ENCODE data around the gene GNG8. TPM values are rescaled to one million over a fixed set of nuclear protein-coding genes. Genes with fewer than 3 reads are reported as not detected.

GNG8 gene
- total RNA-seq, 1 experiment from 2014 or later = not detected

DNA sequence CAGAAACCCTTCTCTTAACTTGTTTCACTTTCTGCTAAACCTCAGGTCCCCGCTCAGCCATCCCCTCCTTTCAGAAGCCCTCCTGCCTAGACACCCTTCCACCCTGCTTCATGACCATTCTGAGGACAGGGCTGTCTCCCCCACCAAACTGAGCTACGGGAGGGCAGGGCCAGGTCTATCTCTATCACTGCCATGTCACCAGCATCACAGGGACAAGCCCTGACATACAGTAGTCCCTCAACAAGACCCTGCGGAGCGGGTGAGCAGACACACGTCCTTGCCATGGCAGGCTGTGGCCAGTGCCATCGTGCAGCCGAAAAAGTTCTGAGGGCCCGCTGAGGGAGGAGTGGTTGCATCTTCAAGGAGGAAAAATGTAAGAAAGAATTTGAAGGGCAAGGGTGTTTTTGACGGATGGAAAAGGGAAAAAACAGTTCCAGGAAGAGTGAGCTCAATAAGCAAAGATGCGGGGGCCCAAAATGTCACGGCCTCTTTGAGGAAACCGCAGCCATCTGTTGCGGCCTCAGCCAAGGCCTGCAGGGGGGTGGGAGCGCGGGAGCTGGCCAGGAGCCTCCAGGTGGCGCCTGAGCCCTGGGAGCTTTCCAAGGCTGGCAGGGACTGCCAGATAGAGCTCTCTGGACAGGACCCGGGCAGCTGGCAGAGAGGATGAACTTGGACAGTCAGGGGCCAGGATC is 19.2 kb downstream of the GNG8 start:
- Histone ChIP-seq H3K4me1 (peaks cover 28% of the 10 kb centered on the region), H3K9me3 (replicated peaks) (no peaks in the 10 kb centered on the region), H3K27me3 (peaks cover 3% of the 10 kb centered on the region; the same call in 1 of the 2 replicates), H3K36me3 (no peaks in the 10 kb centered on the region), H3K27ac (no peak overlapping the region), H3K4me3 (no peak overlapping the region)
- peak; percentile 82 to 85 for DNase-seq

DNA sequence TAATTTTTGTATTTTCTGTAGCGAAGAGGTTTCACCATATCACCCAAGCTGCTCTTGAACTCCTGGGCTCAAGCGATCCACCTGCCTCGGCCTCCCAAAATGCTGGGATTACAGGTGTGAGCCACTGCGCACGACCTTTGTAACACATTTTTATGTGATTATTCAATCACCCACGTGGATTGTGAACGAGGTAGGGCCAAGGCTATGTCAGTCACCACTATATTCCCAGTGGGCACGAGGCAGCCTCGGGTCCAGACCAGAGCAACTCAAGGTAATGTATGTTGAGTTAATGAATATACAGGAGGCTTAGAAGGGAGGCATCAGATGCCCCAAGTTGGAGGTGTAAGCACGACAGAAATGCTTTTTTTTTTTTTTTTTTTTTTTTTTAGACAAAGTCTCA is 20.0 kb downstream of the GNG8 start:
- no peaks in the 10 kb centered on the region for H3K36me3 ChIP-seq
- no peaks in the 10 kb centered on the region for H3K27me3 ChIP-seq
- no peak for DNase-seq

DNA sequence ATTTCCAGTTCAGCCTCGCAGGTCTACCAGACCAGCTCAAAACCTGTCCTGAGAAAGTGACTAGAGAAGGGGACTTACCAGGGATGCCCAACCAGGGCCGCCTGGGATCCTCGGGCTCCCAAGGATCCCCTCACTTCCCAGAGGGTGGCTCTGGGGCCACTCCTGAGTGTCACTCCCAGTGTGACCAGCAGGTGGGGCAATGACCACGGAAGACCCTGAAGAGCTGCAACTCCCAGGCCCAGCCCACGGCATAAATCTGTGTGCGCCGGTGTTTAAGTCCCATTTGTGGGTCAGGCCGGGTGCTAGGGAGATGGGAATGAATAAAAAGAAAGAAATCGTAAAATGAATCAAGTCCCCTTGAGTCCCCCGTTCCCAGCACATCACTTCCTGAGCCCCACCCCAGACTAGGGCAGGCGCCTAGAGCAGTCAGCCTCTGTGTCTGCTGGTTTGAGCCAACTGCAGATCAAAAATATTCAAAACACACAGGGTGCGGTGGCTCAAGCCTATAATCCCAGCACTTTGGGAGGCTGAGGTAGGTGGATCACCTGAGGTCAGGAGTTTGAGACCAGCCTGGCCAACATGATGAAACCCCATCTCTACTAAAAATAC is 21.8 kb downstream of the GNG8 start:
- H3K27me3 ChIP-seq = no peaks in the 10 kb centered on the region
- H3K9me3 ChIP-seq (replicated peaks) = no peaks in the 10 kb centered on the region
- peaks cover 15% of the 10 kb centered on the region for H3K4me1 ChIP-seq
- H3K4me3 ChIP-seq = no peak overlapping the region
- H3K36me3 ChIP-seq = no peaks in the 10 kb centered on the region
- no peak overlapping the region for H3K27ac ChIP-seq
- DNase-seq = peak; percentile 77 to 89

More for the DNA sequence above, 20.0 kb downstream of the GNG8 start:
- Histone ChIP-seq H3K9me3 (replicated peaks) (no peaks in the 10 kb centered on the region), H3K27ac (no peak overlapping the region), H3K4me1 (peaks cover 28% of the 10 kb centered on the region), H3K4me3 (no peak overlapping the region)

DNA sequence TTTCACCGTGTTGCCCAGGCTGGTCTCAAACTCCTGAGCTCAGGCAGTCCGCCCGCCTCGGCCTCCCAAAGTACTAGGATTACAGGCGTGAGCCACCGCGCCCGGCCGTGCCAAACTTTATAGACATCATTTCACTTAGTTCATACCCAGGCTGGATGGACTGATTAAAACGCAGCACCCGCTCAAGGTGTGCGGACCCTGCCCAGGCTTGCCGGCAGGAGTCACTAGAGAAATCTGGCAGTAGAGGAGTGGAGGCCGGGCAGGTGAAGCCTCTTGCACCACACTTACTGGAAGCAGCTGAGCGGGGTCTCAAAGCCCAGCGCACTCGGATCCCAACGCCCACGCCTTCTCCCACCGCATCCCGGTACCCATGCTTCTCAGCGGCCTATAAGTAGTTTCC is 22.5 kb downstream of the GNG8 start:
- no peaks in the 10 kb centered on the region for H3K27me3 ChIP-seq
- H3K4me3 ChIP-seq = no peak overlapping the region
- H3K4me1 ChIP-seq = peaks cover 9% of the 10 kb centered on the region
- H3K27ac ChIP-seq = no peak overlapping the region
- H3K9me3 ChIP-seq (replicated peaks) = no peaks in the 10 kb centered on the region
- H3K36me3 ChIP-seq = peaks cover 4% of the 10 kb centered on the region; the same call in 1 of the 2 replicates
- DNase-seq = no peak

DNA sequence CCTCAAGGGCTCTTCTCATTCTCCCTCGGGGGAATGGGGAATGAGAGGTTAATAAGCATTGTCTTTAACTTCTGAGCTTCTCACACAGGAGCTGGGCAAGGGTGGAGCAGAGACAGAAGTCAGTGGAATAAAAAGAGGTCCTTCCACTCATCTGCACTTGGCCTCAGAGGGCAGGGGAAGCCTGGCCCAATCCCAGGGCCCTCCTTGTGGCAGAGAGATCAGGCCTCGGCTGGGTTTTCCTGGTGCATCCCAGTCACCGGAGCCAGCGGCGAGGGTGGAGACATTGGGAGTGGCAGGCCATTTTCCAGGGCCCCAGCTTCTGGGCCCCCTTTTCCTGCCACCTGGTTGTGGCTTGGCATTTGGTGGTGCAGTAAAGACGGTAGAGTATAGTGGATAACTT is 24.2 kb downstream of the GNG8 start:
- H3K4me3 ChIP-seq = no peak overlapping the region
- peaks cover 5% of the 10 kb centered on the region for H3K4me1 ChIP-seq
- no peak overlapping the region for H3K27ac ChIP-seq
- peaks cover 18% of the 10 kb centered on the region for H3K36me3 ChIP-seq
- no peaks in the 10 kb centered on the region for H3K27me3 ChIP-seq
- no peak for DNase-seq
- H3K9me3 ChIP-seq (replicated peaks) = no peaks in the 10 kb centered on the region

DNA sequence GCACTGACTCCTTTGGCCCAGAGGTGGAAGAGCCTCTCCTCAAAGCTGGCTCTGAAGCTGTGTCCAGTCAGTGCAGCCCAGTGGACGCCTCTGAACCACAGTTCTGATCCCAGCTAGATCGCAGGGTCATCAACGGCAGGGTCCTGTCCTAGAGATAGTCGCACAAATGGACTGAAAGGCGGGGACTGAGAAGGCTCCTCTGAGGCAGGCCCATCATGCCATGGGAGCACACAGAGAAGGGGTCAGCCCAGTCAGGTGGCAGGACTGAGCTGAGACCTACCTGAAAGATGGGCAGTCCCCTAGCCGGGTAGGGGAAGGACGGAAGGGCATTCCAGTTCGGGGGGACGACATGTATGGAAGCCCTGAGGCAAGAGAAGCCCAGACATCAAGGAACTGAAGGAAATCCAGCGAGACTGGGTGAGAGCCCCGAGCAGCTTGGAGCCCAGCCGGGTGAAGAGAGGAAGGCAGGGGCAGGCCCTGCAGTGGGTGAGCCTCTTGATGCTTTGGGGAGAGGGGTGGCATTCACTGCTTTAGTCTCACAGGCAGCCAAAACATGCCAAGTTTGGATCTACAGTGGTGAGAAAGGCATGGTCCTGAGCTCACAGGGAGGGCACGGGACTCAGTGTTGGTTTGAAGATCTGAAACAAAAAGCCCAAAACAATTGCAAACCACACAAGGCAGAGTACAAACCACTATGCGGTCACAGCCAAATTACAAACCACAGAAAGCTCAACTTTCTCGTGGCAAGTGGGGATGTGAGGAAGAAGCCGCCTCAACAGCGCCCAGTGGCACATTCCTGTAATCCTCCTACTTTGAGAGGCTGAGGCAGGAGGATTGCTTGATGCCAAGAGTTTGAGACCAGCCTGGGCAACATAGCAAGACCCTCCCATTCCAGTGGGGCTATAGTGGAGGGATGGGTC is 24.9 kb downstream of the GNG8 start:
- DNase-seq = no peak
- Histone ChIP-seq H3K4me1 (no peaks in the 10 kb centered on the region), H3K27me3 (no peaks in the 10 kb centered on the region), H3K36me3 (peaks cover 25% of the 10 kb centered on the region), H3K9me3 (replicated peaks) (no peaks in the 10 kb centered on the region), H3K4me3 (no peak overlapping the region), H3K27ac (no peak overlapping the region)

DNA sequence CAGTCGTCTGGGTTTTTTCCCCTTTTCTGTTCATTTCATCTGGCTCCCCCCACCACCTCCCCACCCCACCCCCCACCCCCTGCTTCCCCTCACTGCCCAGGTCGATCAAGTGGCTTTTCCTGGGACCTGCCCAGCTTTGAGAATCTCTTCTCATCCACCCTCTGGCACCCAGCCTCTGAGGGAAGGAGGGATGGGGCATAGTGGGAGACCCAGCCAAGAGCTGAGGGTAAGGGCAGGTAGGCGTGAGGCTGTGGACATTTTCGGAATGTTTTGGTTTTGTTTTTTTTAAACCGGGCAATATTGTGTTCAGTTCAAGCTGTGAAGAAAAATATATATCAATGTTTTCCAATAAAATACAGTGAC is 25.6 kb downstream of the GNG8 start:
- H3K27me3 ChIP-seq = no peaks in the 10 kb centered on the region
- no peak overlapping the region for H3K4me3 ChIP-seq
- H3K4me1 ChIP-seq = no peaks in the 10 kb centered on the region
- H3K9me3 ChIP-seq (replicated peaks) = no peaks in the 10 kb centered on the region
- H3K27ac ChIP-seq = no peak overlapping the region
- H3K36me3 ChIP-seq = peaks cover 29% of the 10 kb centered on the region
- DNase-seq = no peak

DNA sequence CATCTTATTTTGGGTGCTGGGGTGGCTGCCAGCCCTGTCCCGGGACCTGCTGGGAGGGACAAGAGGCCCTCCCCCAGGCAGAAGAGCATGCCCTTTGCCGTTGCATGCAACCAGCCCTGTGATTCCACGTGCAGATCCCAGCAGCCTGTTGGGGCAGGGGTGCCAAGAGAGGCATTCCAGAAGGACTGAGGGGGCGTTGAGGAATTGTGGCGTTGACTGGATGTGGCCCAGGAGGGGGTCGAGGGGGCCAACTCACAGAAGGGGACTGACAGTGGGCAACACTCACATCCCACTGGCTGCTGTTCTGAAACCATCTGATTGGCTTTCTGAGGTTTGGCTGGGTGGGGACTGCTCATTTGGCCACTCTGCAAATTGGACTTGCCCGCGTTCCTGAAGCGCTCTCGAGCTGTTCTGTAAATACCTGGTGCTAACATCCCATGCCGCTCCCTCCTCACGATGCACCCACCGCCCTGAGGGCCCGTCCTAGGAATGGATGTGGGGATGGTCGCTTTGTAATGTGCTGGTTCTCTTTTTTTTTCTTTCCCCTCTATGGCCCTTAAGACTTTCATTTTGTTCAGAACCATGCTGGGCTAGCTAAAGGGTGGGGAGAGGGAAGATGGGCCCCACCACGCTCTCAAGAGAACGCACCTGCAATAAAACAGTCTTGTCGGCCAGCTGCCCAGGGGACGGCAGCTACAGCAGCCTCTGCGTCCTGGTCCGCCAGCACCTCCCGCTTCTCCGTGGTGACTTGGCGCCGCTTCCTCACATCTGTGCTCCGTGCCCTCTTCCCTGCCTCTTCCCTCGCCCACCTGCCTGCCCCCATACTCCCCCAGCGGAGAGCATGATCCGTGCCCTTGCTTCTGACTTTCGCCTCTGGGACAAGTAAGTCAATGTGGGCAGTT is 26.2 kb downstream of the GNG8 start:
- no peaks in the 10 kb centered on the region for H3K9me3 ChIP-seq (replicated peaks)
- peaks cover 29% of the 10 kb centered on the region for H3K36me3 ChIP-seq
- H3K4me3 ChIP-seq = no peak overlapping the region
- no peak overlapping the region for H3K27ac ChIP-seq
- H3K4me1 ChIP-seq = no peaks in the 10 kb centered on the region
- no peaks in the 10 kb centered on the region for H3K27me3 ChIP-seq
- DNase-seq = no peak

DNA sequence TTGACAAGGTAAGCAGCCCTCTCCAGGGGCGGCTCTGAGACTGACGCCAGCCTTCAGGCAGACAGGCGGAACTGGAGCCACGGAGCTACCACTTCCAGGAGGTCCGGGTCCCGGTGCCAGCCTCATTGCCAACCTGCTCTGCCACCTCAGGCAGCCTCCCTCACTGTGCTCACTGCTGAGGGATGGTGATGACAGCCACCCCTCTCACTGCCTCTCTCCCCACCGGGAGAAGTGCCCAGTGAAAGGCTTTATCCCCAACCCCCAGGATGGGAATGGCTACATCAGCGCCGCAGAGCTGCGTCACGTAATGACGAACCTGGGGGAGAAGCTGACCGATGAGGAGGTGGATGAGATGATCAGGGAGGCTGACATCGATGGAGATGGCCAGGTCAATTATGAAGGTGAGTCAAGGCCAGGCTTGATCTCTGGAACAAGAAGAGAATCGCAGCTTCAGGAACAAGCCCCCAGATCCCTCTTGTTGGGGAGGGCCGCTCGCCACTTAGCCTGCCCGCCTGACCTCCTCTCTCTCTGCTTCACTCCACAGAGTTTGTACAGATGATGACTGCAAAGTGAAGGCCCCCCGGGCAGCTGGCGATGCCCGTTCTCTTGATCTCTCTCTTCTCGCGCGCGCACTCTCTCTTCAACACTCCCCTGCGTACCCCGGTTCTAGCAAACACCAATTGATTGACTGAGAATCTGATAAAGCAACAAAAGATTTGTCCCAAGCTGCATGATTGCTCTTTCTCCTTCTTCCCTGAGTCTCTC is 27.2 kb downstream of the GNG8 start:
- no peaks in the 10 kb centered on the region for H3K4me1 ChIP-seq
- H3K9me3 ChIP-seq (replicated peaks) = no peaks in the 10 kb centered on the region
- H3K36me3 ChIP-seq = peaks cover 29% of the 10 kb centered on the region
- H3K4me3 ChIP-seq = no peak overlapping the region
- DNase-seq = no peak
- no peak overlapping the region for H3K27ac ChIP-seq
- H3K27me3 ChIP-seq = no peaks in the 10 kb centered on the region

DNA sequence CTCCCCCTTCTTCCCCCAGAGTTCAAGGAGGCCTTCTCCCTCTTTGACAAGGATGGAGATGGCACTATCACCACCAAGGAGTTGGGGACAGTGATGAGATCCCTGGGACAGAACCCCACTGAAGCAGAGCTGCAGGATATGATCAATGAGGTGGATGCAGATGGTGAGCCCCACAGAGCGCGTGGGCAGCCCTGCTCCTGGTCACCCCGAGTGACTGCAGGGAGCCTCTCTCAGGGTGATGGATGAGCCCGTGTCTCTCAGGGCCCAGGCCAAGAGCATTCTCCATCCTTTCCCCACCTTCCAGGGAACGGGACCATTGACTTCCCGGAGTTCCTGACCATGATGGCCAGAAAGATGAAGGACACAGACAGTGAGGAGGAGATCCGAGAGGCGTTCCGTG is 27.8 kb downstream of the GNG8 start:
- H3K9me3 ChIP-seq (replicated peaks) = no peaks in the 10 kb centered on the region
- no peak for DNase-seq
- H3K4me1 ChIP-seq = no peaks in the 10 kb centered on the region
- peaks cover 29% of the 10 kb centered on the region for H3K36me3 ChIP-seq
- no peaks in the 10 kb centered on the region for H3K27me3 ChIP-seq
- H3K27ac ChIP-seq = no peak overlapping the region
- H3K4me3 ChIP-seq = no peak overlapping the region

DNA sequence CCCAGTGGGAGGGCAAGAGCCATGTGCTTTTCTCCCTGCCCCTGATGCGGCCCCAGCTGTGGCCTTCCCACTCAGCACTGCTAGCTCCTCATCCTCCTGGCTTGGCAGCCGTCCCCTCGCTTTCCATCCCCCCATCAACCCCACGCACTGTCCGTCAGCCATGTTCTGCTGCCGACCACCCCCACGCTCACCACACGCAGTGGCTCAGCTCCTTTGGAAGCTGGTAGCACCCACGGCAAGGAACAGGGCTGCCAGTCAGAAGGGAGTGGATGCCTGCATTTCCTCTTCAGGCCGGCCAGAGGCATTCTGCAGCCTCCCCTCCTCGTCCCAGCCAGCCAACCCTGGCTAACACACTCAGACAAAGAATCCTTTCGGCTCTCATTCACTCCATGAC is 28.6 kb downstream of the GNG8 start:
- no peak overlapping the region for H3K4me3 ChIP-seq
- H3K36me3 ChIP-seq = peaks cover 29% of the 10 kb centered on the region
- H3K27me3 ChIP-seq = no peaks in the 10 kb centered on the region
- no peaks in the 10 kb centered on the region for H3K9me3 ChIP-seq (replicated peaks)
- H3K27ac ChIP-seq = no peak overlapping the region
- no peaks in the 10 kb centered on the region for H3K4me1 ChIP-seq
- DNase-seq = no peak

DNA sequence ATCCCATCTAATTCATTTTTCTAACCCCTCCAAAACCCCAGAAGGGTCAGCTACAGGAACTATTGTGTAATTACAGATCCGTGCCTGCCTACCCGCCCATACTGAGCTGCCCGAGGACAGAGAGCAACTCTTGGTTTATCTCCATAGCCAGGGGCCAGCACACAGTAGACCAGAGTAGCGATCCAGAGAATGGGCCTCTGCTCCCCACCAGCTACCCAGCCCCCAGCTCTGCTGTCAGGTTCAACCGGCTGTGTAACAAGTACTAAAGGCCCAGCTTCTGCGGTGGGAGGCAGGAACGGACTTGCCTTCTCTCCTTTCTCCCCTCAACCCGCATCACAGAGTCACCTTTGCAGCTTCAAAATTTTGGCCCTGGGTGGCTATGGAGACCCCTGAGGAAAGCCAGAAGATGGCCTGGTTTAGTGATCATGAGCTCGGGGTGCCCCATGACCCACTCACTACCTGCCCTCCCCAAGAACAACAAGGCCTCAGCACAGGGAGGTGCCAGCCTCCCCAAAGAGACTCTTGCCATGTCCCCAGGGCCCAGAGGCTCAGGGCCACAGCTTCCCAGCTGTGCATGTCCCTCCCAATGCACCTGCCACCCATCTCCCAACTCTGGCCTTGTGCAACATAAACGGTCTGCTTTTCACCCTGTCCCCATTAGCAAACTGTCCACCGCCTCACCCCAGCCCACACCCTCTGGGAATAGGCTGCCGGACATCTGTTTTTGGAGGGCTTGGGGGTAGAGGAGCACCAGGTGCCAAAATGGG is 29.1 kb downstream of the GNG8 start:
- Histone ChIP-seq H3K4me3 (no peak overlapping the region), H3K36me3 (peaks cover 29% of the 10 kb centered on the region), H3K27me3 (no peaks in the 10 kb centered on the region), H3K4me1 (no peaks in the 10 kb centered on the region), H3K9me3 (replicated peaks) (no peaks in the 10 kb centered on the region), H3K27ac (no peak overlapping the region)
- no peak for DNase-seq

DNA sequence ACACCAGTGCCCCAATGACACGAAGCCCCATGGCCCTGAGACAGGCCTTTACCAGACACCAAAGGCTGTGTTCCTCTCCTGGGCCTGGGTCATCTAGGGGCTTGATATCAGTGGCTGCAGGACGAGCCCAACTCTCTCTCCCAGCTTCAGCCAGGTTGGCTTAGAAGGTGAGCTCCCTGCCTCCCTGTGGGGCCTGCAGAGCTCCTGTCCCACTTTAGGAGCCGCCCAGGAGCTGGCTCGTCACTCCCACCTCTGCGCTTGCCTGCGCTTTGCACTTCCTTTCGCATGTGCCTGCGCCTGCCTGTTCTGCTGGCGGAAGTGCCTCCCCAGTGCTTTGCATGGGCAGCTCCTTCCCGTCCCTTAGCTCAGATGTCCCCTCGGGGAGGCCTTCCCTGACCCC is 30.0 kb downstream of the GNG8 start:
- H3K4me1 ChIP-seq = no peaks in the 10 kb centered on the region
- no peak for DNase-seq
- H3K27me3 ChIP-seq = no peaks in the 10 kb centered on the region
- H3K9me3 ChIP-seq (replicated peaks) = no peaks in the 10 kb centered on the region
- H3K27ac ChIP-seq = no peak overlapping the region
- peaks cover 29% of the 10 kb centered on the region for H3K36me3 ChIP-seq
- no peak overlapping the region for H3K4me3 ChIP-seq
